ENCODE data around the gene IFNA7.
"Not testable (repeated sequence)": the region's sequence is repeated elsewhere in the genome, so short reads cannot be mapped to it uniquely, and the experiment has no call there.

IFNA7 gene

DNA sequence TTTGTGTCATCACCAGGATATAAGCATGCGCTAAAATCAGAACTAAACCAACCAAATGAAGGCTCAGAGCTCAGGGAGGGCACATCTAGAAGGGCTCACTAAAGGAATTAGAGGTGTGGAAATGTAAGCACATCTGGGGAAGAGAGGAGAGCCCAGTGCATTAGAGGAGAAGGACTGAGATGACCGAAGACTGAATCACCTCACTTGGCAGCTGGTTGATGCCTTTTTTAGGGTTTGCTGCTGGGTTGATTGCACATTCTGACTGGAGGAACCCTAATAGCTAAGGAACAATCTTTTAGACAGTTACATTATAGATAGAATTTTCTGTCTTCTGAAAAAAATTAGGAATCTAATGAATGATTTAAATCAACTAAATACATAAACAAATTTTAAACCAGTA, 27.3 kb downstream of the IFNA7 start:
- DNase-seq, result no peak

DNA sequence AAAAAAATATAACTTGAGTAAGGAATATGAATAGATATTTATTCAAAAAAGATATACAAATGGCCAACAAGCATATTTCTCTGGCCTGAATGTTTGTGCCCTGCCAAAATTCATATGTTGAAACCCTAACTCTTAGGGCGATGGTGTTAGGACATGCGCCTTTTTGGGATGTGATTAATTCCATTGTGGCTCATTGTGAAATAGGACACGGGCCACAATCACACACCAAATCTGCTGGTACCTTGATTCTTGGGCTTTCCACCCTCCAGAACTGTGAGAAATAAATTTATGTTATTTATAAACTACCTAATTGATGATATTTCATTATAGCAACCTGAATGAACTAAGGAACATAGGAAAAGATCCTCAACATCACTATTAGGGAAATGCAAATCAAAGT, 29.8 kb downstream of the IFNA7 start:
- no peak for DNase-seq

DNA sequence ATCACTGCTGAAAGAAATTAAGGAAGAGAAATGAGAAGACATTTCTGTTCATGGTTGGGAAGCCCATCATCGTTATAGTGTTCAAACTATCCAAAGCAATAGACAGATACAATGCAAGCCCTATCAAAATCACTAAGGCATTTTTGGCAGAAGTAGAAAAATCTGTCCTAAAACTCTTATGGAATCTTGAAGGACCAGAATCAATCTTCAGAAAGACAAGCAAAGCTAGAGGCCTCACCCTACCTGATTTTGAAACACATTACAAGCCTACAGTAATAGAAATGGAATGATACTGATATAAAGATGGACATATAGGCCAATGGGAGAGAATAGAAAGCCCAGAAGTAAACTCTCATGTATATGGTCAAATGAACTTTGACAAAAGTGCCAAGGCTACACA, 30.7 kb downstream of the IFNA7 start:
- DNase-seq, result no peak

DNA sequence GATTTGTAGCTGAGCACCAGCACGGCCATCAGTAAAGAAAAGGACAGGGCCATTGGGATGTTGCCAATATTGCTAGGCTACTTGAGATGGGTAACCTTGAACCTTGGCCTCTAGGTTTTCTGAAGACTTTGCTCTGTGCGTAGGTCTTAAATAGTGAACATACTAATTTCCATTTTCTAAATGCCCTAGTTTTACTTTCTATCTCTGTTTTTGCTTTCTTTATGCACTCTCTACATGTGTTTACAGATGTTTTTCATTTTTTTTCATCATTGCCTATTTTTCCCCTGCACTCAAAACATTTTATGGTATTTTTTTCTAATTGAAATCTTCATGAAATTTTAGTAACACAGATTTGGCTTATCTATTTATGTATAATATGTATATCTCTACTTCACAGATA, 35.4 kb downstream of the IFNA7 start, which contains the start of gene IFNA21:
IFNA21 (minus strand) TSS at position 101 of the 400 bp plus-strand sequence; CDS start at position 53, 48 bp downstream.
- DNase-seq, result not testable (repeated sequence)

DNA sequence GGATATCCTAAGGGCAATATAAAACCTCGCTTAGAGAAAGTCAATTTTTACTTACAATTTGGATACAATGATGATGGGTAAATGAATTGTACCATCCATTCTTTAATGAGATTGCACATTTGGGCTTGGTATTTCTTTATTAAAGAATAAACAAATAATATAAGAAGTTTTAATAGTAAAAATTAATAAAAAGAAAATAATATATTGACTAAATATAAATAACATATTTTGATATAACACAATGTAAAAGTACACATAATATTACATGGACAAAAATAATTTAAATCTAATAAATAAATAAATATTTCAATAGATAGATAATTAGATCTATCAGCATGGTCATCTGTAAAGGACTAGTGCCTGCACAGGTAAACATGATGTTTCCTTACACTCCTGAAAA, 36.5 kb downstream of the IFNA7 start:
- no peak for DNase-seq

DNA sequence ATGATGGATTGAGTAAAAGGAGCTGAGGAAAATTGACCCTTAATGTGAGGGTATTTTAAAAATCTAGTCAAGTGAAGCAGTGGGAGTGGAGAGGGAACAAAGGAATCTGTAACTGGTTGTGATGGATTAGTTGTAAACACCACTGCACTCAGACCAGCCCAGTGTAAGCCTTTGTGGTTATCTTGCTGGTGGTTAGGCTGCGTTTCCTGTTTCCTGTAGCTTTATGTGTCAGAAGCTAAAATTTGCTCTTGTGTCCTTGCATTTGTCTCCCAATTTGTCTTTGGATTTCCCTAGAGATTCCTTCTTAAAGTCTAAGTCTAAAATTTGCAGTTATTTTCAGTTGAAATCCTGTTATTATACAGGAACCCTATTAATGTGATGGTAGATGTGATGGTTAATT, 41.8 kb downstream of the IFNA7 start:
- no peak for DNase-seq

DNA sequence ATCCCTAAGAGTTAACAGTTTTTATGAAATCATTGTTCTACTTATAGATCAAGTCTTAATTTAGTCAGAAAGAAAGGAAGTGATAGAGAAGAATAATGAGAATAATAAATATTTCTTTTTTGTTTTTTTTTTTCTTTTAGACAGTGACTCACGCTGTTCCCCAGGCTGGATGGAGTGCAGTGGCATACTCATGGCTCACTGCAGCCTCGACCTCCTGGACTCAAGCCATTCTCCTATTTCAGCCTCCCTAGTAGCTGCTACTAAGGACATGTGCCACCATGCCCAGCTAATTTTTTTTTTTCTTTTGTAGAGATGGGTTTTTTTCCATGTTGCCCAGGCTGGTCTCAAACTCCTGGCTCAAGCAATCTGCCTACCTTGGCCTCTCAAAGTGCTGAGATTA, 46.5 kb downstream of the IFNA7 start:
- DNase-seq, result no peak

DNA sequence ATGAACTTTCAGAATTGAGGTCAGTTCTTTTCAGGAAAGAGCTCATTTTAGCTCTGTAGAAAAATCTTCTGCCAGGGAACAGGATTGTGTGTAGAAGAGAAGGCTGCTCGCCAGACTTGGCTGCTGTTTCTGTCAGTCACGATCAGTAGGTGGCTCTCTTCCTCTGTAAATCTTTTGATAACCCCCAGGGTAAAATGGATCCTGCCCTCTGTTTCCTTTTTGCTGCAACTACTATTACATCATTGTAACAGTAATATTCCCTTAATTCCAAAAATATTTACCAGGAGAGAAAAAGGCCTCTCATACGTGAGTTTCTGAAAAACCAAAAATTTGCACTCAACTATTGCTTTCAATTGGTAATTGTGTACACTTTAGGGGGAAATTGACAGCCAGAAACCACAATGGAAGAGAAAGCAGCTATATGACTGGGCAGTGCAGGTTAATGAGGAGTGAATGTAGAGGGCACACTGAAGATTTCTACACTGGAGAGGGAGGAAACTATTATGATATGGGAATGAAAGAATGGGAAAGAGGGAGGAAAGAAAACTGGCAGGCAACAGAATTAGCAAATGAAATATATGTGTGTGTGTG, 47.9 kb downstream of the IFNA7 start:
- DNase-seq, result no peak

DNA sequence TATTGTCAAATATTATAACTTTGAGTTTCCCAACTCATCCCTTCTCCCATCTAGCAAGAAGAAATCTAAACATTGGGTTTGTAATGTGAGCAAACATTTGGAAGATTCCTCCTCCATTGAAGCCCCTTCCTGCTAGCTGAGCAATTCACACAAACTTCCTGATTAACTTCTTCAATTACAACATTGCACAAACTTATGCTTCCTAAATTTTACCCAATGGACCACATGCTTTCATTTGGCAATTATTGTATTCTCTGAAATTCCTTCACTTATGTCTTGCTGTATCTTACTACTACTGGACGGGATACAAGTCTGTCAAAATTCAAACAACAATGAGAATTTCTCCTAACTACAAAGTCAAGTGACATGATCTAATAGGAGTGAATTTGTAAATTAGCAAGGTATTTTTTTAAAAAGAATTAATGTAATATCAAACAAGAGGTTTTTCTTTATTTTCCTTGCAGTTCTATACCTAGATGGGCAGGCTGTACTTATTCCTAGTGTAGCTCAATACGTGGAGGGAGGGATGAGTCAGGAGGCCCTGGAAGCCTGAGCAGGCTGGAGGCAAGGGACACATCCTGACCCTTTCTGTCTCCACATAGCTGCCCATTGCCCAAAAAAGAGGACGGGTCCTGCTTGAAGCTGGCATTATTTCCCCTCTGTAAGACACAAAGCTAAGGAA, 48.5 kb downstream of the IFNA7 start:
- DNase-seq, result no peak

All from left hindlimb (tissue), 1 donor.